ENCODE data around the gene SCGB3A2.

Gene SCGB3A2

GRCh38 chr5:147901599-147902039, 23.1 kb downstream of the SCGB3A2 start:
- TF ChIP-seq, protein P1, sequence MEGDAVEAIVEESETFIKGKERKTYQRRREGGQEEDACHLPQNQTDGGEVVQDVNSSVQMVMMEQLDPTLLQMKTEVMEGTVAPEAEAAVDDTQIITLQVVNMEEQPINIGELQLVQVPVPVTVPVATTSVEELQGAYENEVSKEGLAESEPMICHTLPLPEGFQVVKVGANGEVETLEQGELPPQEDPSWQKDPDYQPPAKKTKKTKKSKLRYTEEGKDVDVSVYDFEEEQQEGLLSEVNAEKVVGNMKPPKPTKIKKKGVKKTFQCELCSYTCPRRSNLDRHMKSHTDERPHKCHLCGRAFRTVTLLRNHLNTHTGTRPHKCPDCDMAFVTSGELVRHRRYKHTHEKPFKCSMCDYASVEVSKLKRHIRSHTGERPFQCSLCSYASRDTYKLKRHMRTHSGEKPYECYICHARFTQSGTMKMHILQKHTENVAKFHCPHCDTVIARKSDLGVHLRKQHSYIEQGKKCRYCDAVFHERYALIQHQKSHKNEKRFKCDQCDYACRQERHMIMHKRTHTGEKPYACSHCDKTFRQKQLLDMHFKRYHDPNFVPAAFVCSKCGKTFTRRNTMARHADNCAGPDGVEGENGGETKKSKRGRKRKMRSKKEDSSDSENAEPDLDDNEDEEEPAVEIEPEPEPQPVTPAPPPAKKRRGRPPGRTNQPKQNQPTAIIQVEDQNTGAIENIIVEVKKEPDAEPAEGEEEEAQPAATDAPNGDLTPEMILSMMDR (conservative IDR thresholded peaks at IDR 0.05; ENCODE audit: low read depth) = no peak
- CTCF ChIA-PET = interaction anchor here (0.6 kb wide), 1 partner anchor 33 kb away, joined by 3 read pairs; no protein-coding TSS in a partner anchor
- POLR2A ChIA-PET (ENCODE audit: low non-redundant PET) = no interaction called here
- DNase-seq (ENCODE audit: low spot score) = no peak
- no peak overlapping the region for H3K27ac ChIP-seq

GRCh38 chr5:147902609-147903115, 24.2 kb downstream of the SCGB3A2 start:
- TF ChIP-seq, protein P1 (conservative IDR thresholded peaks at IDR 0.05; ENCODE audit: low read depth) = no peak
- H3K27ac ChIP-seq = no peak overlapping the region
- ChIA-PET CTCF (interaction anchor here (0.5 kb wide), 1 partner anchor 1403 kb away, joined by 4 read pairs; no protein-coding TSS in a partner anchor), POLR2A (ENCODE audit: low non-redundant PET) (no interaction called here)
- DNase-seq (ENCODE audit: low spot score) = no peak

- TF ChIP-seq, protein P1 (conservative IDR thresholded peaks at IDR 0.05; ENCODE audit: low read depth) = no peak
- CTCF ChIA-PET = no interaction called here
- POLR2A ChIA-PET (ENCODE audit: low non-redundant PET) = no interaction called here
- no peak for DNase-seq (ENCODE audit: low spot score)
- H3K27ac ChIP-seq = no peak overlapping the region
Measured at GRCh38 chr5:147904110-147904509, 25.6 kb downstream of the SCGB3A2 start.

GRCh38 chr5:147906326-147907095, 28.0 kb downstream of the SCGB3A2 start, which contains the start of gene C5orf46:
TSS of gene C5orf46 (minus strand) at chr5:147906538. CDS start at chr5:147906501, 37 bp downstream.
- TF ChIP-seq, protein P1 (conservative IDR thresholded peaks at IDR 0.05; ENCODE audit: low read depth) = no peak
- CTCF ChIA-PET = interaction anchor here (0.6 kb wide), 2 partner anchors 18 to 534 kb away, joined by 3 to 4 read pairs; no protein-coding TSS in a partner anchor
- peak; percentile 59 for DNase-seq (ENCODE audit: low spot score)
- POLR2A ChIA-PET (ENCODE audit: low non-redundant PET) = no interaction called here
- no peak within 1 kb of the TSS for H3K27ac ChIP-seq

DNA sequence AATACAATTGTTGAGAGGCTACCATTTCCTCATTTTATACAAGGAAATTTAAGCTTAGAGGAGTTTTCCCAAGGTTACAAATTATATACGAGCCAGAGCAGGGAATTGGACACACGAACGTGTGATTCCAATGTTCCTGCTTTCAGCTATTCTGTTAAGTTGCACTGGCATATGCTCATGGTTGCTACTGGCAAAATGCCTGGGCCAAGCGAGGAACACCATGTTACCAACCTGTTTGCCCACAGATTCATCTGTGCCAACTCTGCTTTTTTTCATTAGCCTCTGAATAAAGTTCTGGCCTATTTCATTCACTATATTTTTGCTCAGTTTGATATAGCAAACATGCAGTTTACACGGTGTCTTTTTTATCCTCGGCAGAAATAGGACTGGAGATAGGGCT, 32.9 kb downstream of the SCGB3A2 start:
- H3K27ac ChIP-seq = no peak overlapping the region
- CTCF ChIA-PET = interaction anchor here (1.0 kb wide), 1 partner anchor 24 kb away, joined by 3 read pairs; no protein-coding TSS in a partner anchor
- POLR2A ChIA-PET (ENCODE audit: low non-redundant PET) = no interaction called here
- TF ChIP-seq, protein P1 (conservative IDR thresholded peaks at IDR 0.05; ENCODE audit: low read depth) = no peak
- DNase-seq (ENCODE audit: low spot score) = no peak

DNA sequence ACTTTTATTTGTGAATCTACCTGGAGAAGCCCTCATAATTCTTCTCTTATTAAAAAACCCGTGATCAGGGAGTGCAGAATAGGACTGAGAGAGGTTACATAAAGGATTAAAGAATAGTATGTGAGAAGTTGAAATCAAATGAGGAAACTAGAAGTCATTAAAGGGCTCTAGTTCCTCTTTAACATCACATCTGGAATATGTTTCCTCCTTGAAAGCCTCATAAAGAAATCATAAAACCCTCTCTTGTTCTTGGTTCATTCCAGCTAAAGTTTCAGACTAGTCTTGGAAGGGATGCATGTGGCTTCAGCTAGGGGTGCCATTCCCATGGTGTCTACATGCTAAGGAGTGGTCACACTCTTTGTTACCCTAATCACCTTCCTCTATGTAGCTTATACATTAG, 33.5 kb downstream of the SCGB3A2 start:
- no peak for DNase-seq (ENCODE audit: low spot score)
- TF ChIP-seq, protein P1 (conservative IDR thresholded peaks at IDR 0.05; ENCODE audit: low read depth) = no peak
- CTCF ChIA-PET = interaction anchor here (0.7 to 1.0 kb wide), 2 partner anchors 23 to 25 kb away, joined by 3 read pairs; no protein-coding TSS in a partner anchor
- H3K27ac ChIP-seq = no peak overlapping the region
- POLR2A ChIA-PET (ENCODE audit: low non-redundant PET) = no interaction called here
